Activated CD8-positive, alpha-beta memory T cell treated with anti-CD3 and anti-CD28 coated beads, Interleukin-2, amount 50 U/mL, for 1 hour (primary cell): ENCODE results near the gene CWC27.
"Not testable (repeated sequence)": the region's sequence is repeated elsewhere in the genome, so short reads cannot be mapped to it uniquely, and the experiment has no call there.

ENCODE experiments used
- DNase-seq: peaks from one replicate; pipeline ENCODE4 v3.0.0-alpha.2; 2020; ENCODE audit errors: extremely low read depth

CWC27 gene

DNA sequence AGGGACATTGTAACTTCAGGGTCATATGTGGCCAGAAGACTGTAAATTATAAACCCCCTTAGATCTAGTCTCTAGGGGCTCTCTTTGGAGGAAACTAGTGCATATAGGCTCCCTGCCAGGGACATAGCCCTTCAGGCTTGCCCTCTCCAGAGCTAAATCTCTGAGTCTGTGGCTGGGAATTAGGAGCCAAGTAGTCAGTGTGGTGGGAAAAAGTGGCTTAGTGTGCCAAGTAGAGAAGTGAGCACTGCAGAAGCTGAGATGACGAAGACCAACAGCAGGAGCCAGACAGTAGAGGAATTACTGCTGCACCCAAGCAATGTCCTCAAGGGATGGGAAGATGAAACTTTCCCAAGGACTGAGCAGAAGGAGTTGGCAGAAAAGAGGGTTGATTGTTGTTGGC, 71.2 kb downstream of the CWC27 start:
- DNase-seq = no peak

DNA sequence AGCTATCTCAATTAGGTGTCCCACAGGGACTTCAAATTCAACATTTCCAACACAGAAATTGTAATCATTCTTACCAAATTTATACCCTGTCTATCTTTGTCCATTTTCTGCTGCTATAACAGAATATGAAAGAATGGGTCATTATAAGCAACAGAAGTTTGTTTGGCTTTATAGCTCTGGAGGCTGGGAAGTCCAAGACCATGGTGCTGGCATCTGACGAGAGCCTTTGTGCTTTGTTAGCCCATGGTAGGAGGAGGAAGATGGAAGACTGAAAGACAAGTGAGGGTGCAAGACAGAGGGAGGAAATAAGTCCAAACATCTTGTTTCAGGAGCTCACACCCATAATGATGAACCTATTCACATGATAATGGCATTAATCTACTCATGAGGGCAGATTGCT, 72.2 kb downstream of the CWC27 start:
- DNase-seq = no peak

DNA sequence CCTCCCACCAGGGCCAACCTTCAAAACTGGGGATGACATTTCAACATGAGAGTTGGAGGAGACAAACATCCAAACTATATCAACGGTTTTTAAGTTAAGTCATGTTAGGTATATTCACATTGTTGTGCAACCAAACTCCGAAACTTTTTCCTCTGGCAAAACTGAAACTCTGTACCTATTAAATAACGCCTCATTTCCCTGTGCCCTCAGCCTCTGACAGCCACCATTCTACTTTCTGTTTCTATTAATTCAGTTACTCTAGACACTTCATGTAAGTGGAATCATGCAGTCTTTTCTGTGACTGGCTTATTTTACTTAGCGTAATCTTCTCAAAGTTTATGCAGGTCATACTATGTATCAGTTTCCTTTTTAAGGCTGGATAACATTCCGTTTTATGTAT, 85.0 kb downstream of the CWC27 start:
- no peak for DNase-seq

DNA sequence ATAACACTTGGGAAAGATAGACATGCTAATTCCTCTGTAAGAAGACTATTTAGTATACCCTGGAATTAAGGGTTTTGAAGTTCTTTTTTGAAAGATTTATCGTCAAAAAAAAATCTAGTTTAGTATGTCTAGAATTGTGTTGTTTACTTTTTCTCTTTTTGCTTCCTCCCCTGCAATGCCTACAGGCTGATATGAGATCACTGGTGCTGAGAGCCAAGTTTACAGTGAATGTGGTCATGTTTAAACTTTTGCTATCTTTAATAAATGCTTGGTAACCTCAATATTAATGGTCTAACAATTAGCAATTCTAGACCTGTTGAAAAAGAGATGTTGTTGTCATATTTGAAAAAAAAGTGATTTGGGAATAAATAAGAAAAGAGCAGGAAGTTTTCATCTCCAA, 86.1 kb downstream of the CWC27 start:
- no peak for DNase-seq

DNA sequence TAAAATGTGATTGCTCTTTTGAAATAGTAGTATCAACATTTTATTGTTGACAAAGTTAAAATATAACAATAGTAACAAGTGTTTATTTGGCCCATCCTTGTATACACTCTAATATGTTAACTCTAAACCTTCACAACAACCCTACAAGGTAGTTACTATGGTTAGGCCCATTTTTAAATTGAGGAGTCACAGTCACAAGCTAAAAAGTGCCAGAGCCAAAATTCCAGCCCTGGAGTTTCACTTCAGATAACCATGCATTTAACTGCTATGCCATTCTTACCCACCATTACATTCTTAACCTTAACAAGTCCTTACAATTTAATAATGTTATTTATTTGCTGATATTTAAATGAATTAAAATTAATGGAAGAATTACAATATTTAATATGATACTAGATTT, 91.2 kb downstream of the CWC27 start:
- DNase-seq = no peak

DNA sequence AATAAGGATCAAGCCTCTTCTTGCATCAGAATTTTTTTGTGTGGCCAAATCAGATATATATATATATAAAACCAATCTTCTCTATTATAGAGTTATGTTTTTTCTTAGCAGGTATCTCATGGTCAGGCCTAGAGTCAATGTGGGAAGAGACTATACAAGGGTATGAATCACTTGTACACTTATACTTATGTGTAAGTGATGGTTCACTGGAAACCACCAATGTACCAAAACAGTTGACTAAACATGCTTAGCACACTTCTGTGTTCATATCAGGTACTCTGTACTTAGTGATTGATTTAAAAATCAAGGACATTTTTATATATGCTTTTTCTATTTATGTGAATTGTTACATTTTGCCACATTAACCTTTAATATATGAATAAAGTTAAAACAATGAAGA, 92.6 kb downstream of the CWC27 start:
- no peak for DNase-seq

DNA sequence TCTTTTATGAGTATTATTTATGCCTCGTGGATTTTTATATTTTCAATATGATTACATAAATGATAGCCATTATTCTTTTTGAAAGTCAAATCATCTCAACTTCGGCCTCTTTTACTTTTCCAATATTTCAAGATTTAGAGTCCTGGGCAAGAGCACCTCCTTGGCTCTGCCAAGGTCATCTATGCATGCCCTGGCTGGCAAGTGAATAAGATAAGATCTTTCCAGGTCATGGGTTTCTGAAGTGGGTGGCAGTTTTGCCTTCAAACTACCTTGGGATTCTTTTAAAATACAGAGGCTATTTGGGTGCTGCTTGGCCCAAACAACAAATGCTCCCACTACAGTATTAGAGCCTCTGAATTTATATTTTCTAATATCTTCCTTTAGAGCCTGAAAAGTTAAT, 95.4 kb downstream of the CWC27 start:
- DNase-seq = no peak

DNA sequence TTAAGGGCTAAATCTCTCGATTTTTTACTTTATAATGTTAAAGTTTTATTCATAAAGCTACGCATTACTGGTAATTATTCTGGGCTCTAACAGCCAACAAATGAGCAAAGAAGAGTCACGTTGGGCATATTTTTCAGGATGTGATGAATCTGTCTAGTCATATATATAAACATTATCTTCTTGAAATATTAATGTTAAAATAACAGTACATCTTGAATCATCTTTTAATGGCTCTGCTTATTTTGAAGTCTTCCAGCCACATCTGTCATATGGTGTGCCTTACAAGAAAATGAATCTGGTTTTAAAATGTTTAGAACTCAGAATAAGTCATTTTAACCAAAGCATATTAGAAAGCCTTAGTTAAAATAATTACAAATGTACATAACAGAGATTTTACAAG, 96.9 kb downstream of the CWC27 start:
- no peak for DNase-seq

DNA sequence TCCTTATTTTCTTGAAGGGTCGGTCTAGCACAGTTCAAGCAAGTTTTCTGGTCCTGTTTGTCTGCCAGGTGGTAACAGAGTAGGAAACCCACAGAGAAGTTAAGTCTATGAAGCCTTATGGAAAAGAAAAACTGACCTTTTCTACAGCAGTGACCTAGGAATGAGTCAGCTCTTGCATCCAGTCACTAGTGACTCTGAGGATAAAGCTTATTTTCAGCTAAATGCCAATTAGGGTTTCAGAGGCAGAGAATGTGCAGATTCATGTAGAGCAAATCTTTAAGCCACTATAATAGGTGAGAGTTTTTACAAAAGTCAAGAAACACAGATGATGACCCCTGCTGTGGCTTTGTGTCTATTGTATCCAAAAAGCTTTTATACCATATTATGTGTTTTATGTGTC, 100.7 kb downstream of the CWC27 start:
- DNase-seq = no peak

DNA sequence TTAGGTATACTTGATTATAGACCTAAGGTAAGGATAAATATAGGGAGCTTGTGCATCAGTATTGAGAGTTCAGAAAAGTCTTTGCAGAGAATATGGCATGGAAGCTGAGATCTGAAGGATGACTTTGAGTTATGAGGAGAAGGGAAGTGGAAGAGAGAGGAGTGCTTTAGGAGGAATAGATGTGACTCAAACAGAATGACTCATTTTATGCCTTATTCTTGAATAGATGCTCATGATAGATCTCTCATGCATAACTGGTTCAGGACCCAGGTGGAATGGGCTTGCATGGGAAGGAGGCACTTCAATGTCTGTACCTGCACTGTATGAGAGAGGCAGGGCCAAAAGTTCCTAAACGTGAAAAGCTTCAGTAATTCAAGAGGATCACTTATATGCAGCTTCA, 103.3 kb downstream of the CWC27 start:
- DNase-seq = no peak

DNA sequence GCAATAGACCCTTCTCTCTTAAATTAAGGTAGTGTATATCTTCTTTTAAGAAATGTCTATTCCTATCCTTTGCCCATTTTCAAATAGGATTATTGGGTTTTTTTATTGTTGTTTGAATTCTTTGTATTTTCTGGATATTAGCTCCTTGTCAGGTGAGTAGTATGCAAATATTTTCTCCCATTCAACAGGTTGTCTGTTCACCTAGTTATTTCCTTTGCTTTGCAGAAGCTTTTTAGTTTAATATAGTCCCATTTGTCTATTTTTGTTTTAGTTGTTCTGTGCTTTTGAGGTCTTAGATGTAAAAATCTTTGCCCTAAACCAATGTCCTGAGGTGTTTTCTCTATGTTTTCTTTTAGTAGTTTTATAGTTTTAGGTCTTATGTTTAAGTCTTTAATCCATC, 104.7 kb downstream of the CWC27 start:
- no peak for DNase-seq

DNA sequence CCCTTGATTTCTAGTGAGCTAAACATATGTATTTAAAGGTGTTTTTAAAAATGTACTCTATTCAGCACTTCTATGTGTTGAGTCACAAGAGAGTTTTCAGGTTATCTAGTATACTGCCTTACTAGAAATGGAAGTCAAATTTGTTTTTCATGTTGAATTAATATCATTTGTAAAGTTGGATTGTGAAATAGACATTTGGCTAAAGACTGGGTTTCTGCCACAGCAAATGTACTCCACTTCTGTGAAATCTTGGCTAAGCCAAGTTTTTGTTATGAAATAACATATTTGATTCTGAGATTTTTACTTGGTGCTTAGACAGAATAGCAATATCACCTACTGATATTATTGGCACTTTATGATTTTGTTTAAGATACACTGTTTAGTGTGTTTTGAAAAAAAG, 106.0 kb downstream of the CWC27 start:
- DNase-seq = no peak

DNA sequence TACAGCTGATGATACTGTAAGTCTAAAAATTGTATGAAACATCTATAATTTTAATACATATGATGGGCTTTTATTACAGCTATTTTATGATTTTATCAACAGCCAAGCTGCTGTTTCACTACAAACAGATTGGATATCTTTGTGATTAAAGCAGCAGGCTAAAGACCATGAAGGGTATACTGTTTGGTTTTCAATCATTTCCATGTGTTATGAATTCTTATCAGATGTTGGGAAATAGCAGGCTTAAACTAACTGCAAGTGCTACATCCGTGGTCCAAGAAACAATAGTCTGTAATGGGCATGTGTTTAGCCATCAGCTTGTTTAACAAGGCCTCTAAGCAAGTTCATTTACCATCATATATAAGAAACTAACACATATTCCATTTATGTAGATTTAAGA, 107.5 kb downstream of the CWC27 start:
- DNase-seq = no peak

DNA sequence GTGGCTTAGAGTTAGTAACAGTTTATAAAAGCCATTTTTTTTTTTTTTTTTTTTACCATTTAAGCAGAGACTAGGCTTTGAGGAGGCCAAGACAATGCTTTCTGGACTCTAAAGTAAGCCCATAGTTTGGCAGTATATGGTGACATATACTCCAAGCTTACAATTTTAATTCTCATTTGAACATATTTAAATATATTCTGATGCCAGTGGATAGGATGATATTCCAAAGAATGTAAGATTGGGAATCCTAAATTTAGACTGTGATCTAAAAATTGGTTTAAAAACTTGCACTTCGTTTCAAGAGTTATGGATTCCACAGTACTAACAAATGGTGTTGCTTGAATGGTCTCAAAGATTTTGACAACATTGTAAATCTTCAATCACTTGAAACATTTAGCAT, 112.1 kb downstream of the CWC27 start:
- DNase-seq = no peak

DNA sequence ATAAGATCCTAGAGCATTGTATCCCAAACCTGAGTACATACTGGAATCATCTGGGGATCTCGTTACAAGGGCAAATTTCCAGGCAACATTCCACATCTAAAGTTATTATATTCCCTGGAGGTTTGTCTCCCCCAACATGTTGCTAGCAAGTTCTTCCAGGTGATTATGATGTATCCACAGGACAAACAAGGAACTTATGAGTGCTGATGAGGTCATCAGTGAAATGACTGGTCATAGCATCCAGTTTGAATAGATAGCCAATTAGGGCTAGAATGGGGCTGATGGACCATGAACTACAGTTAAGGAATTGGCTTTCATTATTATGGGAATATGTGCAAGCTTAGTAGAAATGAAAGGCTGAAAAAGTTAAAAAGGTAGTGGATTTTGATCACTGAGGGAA, 115.2 kb downstream of the CWC27 start:
- no peak for DNase-seq

DNA sequence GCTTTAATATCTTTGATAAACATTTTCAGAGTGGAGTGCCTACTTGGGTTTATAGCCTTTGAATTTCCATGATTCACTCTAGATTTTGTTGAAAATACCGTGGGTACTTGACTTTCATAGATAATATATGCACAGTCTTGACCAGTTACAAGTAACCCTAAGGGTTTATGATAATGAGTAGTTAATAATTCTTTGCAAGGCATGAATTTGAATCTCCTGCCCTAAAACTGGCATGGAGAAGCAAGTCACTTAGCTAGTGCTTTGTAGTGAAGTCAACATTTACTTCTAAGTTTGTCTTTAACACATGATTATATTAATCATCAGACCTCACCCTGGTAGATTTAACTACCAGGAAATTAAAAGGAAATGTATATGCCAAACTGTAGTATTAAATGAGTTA, 115.8 kb downstream of the CWC27 start:
- DNase-seq = no peak

DNA sequence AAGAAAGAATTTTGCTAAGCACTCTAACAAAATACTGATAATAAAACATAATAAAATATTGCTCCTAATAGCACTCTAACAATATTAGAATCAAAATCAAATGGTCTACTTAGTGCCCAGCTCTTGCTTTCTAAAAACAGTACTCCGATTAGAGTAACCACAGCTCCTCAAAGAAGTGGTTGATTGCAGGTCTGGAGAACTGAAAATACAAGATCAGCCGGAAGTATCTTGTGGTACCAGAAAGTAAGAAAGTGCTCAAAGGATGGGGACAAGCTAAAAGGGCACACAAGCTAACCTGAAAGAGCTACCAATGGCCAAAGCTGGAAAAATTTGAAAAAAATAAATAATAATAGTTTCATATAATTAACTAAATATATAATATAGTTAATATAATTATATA, 119.2 kb downstream of the CWC27 start:
- no peak for DNase-seq

DNA sequence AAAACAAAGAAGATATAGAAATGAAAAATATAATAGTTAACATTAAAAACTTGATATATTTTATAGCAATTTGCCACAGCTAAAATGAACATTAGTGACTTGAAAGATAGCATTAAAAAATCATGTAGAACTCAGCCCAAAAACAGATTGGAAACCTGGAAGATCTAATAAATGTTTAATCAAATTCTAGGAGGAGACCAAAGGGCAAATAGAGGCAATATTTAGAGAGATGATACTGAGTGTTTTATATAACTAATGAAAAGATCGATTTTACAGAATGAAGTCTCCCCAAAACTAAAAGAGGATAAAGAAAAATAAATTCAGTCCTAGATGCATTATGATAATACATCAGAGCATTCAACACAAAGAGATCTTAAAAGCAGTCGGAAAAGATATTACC, 127.0 kb downstream of the CWC27 start:
- no peak for DNase-seq

DNA sequence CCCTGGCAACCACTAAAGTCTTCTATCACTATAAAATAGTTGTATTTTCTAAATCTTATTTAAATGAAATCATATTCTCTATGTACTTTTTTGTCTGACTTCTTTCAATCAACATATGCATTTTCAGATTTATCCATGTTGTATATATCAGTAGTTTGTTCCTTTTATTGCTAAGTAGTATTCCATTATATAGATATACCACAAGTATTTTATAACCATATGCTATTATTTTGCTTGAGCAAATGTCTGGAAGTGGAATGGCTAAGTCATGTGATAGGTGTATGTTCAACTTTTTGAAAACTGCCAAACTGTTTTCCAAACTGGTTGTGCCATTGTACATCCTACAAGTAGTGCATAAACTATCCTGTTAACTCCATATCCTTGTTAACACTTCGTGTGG, 131.1 kb downstream of the CWC27 start:
- no peak for DNase-seq

DNA sequence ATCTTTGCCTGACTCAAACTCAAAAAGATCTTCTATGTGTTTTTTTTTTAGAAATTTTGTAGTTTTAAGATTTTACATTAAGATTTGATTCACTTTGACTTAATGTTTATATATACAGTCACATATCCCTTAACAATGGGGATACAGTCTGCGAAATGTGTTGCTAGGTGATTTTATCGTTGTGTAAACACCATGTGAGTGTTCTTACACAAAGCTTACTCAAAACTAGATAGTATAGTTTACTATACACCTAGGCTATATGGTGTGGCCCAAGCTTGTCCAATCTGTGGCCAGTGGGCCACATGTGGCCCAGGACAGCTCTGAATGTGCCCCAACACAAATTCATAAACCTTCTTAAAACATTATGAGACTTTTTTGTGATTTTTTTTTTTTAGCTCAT, 131.9 kb downstream of the CWC27 start:
- DNase-seq = no peak

DNA sequence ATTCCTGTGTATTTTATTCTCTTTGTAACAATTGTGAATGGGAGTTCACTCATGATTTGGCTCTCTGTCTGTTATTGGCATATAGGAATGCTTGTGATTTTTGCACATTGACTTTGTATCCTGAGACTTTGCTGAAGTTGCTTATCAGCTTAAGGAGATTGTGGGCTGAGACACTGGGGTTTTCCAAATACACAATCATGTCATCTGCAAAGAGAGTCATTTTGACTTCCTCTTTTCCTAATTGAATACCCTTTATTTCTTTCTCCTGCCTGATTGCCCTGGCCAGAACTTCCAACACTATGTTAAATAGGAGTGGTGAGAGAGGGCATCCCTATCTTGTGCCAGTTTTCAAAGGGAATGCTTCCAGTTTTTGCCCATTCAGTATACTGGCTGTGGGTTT, 138.7 kb downstream of the CWC27 start:
- DNase-seq = not testable (repeated sequence)

DNA sequence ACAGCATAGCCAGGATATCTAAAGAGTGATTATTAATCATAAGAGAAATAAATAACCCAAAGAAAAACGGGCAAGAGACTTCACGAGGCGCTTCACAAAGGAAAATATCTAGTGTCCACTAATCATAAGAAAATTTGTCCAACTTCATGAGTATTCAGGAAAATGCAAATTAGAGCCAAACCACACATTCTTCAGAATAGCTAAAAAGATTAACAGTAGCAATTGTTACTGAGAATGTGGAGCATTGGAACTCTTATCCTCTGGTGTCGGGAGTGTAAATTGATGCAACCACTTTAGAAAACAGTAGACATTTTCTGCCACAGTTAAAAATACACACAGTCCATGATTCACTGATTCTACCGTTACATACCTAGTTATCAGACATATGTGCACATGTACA, 145.7 kb downstream of the CWC27 start:
- no peak for DNase-seq

DNA sequence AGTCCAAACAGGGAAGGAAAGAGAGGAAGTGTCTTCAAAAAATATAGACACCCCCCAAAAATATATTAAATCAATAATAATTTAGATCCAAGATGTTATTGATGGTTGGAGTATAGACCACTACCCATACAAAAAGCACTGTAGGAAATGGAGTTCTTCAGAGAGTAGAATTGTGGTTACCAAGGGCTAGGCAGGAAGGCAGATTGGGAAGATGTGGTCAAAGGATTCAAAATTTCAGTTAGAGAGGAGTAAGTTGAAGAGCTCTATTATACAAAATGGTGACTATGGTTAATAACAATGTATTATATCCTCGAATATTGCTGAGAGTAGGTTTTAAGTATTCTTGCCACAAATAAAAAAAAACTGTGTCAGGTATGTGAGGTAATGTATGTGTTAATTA, 149.4 kb downstream of the CWC27 start:
- DNase-seq = no peak

DNA sequence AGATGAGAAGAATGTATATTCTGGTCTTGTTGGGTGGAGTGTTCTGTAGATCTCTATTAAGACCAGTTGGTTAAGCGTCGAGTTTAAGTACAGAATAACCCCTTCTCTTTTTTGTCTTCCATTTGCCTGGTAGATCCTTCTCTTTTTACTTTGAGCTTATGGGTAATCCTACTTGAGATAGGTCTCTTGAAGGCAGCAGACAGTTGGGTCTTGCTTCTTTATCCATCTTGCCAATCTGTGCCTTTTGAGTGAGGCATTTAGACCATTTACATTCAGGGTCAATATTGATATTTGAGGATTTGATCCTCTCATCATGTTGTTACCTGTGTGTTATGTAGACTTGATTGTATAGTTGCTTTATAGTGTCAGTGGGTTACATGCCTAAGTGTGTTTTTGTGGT, 152.7 kb downstream of the CWC27 start:
- DNase-seq = no peak

DNA sequence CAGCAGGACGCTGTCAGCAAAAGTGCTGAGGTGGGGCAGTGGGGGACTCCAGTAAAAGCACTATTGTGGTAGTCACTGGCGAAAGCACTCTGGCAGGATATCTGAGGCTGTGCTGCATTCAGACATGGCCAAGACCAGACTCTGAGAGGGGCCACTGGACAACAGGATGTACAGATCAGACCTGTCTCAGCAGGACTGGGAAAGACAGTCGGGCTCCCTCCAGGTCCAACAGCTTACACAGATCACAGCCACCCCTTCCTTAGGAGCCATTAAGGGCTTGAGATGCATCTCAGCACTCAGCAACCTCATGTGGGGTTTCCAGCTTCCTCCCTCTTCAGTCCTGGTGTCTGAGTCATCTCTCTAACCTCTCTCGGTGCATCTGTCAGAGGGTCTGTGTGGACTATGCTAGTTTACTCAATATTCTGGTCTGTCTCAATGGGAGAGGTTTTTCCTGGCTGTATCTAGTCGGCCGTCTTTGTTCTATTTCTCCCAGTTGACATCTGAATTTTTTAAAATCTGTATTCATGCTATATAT, 154.5 kb downstream of the CWC27 start:
- DNase-seq = no peak
